Common myeloid progenitor, CD34-positive (primary cell): ENCODE measurements around the gene ITSN1.

Source experiments
- CTCF ChIA-PET: fragments of 350-600 bp; sonication (Branson Sonifier 250); formaldehyde crosslinking; loops from one replicate; lab custom pipeline; 2021; ENCODE audit warnings: antibody characterized with exemption; lab: Charles Lee
- POLR2A ChIA-PET: fragments of 350-600 bp; sonication (Branson Sonifier 250); formaldehyde crosslinking; loops from one replicate; lab custom pipeline; 2021; ENCODE audit warnings: antibody characterized with exemption; lab: Charles Lee
- DNase-seq, 3 donors: peaks; one replicate each; pipeline versions ENCODE4 v3.0.0 to v3.0.0-alpha.2; 2013
- H3K27ac ChIP-seq, 2 experiments: 1 replicate in 1 of 2; 2 replicates in 1 of 2; pipeline ENCODE4 v1.7.0; 2013; ENCODE audit warnings: inconsistent platforms in 2 of 2, low read length in 2 of 2, mild to moderate bottlenecking in 2 of 2, low read depth in 1 of 2, moderate library complexity in 1 of 2; ENCODE audit not compliant: severe bottlenecking in 2 of 2, insufficient read depth in 1 of 2, poor library complexity in 1 of 2
- H3K27me3 ChIP-seq, 5 experiments: replicated peaks in 2 of 5; 1 replicate in 3 of 5; 2 replicates in 2 of 5; pipeline versions ENCODE4 v1.6.1 to v1.7.0; 2013; ENCODE audit warnings: low read length in 4 of 5, mild to moderate bottlenecking in 2 of 5, moderate library complexity in 2 of 5, inconsistent platforms in 1 of 5; ENCODE audit not compliant: insufficient read depth in 5 of 5, control insufficient read depth in 4 of 5
- H3K36me3 ChIP-seq, 4 experiments: 1 replicate in 2 of 4; 2 replicates in 2 of 4; pipeline versions ENCODE4 v1.6.1 to v1.7.0; 2013; ENCODE audit warnings: low read length in 3 of 4, control low read depth in 1 of 4, mild to moderate bottlenecking in 1 of 4; ENCODE audit not compliant: control insufficient read depth in 4 of 4, insufficient read depth in 4 of 4
- H3K4me1 ChIP-seq, 4 experiments: 1 replicate in 3 of 4; 2 replicates in 1 of 4; pipeline versions ENCODE4 v1.6.1 to v1.7.1; 2013; ENCODE audit warnings: low read length in 3 of 4, mild to moderate bottlenecking in 3 of 4, control low read depth in 1 of 4, inconsistent platforms in 1 of 4, moderate library complexity in 1 of 4; ENCODE audit not compliant: control insufficient read depth in 4 of 4, insufficient read depth in 4 of 4; ENCODE audit errors: control extremely low read depth in 1 of 4
- H3K4me3 ChIP-seq, 7 experiments: 1 replicate in 4 of 7; 2 replicates in 3 of 7; pipeline versions ENCODE4 v1.5.1 to v1.7.0; 2013; ENCODE audit warnings: mild to moderate bottlenecking in 7 of 7, low read length in 6 of 7, moderate library complexity in 6 of 7, inconsistent platforms in 2 of 7, low read depth in 2 of 7, control low read depth in 1 of 7; ENCODE audit not compliant: insufficient read depth in 4 of 7, control insufficient read depth in 1 of 7; ENCODE audit errors: extremely low read depth in 1 of 7
- H3K9me3 ChIP-seq, 5 experiments: 1 replicate in 4 of 5; 2 replicates in 1 of 5; pipeline versions ENCODE4 v1.6.1 to v1.7.1; 2013; ENCODE audit warnings: low read length in 4 of 5, mild to moderate bottlenecking in 2 of 5, inconsistent platforms in 1 of 5, low read depth in 1 of 5, moderate library complexity in 1 of 5; ENCODE audit not compliant: control insufficient read depth in 4 of 5, insufficient read depth in 2 of 5; ENCODE audit errors: control extremely low read depth in 1 of 5
- WGBS: methylation state at CpG from one replicate; pipeline ENCODE4 v1.1.5; 2013; ENCODE audit not compliant: insufficient coverage; 5-methylcytosine and 5-hydroxymethylcytosine counted together

ITSN1 gene

GRCh38 chr21:33801424-33802405 is 159.4 kb downstream of the ITSN1 start:
- 92% methylated on average over 4 of the region's 8 CpGs for WGBS
- ChIA-PET POLR2A (no interaction called here), CTCF (interaction anchor here (0.6 to 1.0 kb wide), 2 partner anchors 37 to 481 kb away, joined by 3 read pairs; no protein-coding TSS in a partner anchor)
- H3K27me3 ChIP-seq = no peaks in the 10 kb centered on the region
- H3K9me3 ChIP-seq = no peaks in the 10 kb centered on the region
- no peak overlapping the region for H3K27ac ChIP-seq
- no peak overlapping the region for H3K4me3 ChIP-seq
- DNase-seq = peak in 2 of 3 donors; percentile 8 to 25
- H3K4me1 ChIP-seq = peaks cover 0 to 6% (median 0%) of the 10 kb centered on the region in 4 experiments
- peaks cover 0 to 3% (median 0%) of the 10 kb centered on the region in 4 experiments for H3K36me3 ChIP-seq

- Histone ChIP-seq H3K36me3 (peaks cover 0 to 3% (median 0%) of the 10 kb centered on the region in 4 experiments), H3K27ac (no peak overlapping the region), H3K9me3 (no peaks in the 10 kb centered on the region), H3K27me3 (no peaks in the 10 kb centered on the region), H3K4me3 (no peak overlapping the region), H3K4me1 (peaks cover 0 to 6% (median 0%) of the 10 kb centered on the region in 4 experiments)
- 100% methylated on average over 3 of the region's 4 CpGs for WGBS
- CTCF ChIA-PET = no interaction called here
- no peak for DNase-seq
- POLR2A ChIA-PET = no interaction called here
Observed at GRCh38 chr21:33802481-33802880, 160.2 kb downstream of the ITSN1 start.

- Histone ChIP-seq H3K27me3 (no peaks in the 10 kb centered on the region), H3K36me3 (no peaks in the 10 kb centered on the region), H3K27ac (no peak overlapping the region), H3K9me3 (no peaks in the 10 kb centered on the region), H3K4me1 (no peaks in the 10 kb centered on the region), H3K4me3 (no peak overlapping the region)
- ChIA-PET POLR2A (no interaction called here), CTCF (no interaction called here)
- DNase-seq = no peak
- 100% methylated on average over 1 of the region's 2 CpGs for whole genome bisulfite sequencing
Observed at GRCh38 chr21:33808715-33809367, 166.5 kb downstream of the ITSN1 start.

GRCh38 chr21:33810766-33811165 is 168.5 kb downstream of the ITSN1 start:
- 100% methylated on average over 2 of the region's 4 CpGs for WGBS
- Histone ChIP-seq H3K27me3 (no peaks in the 10 kb centered on the region), H3K4me1 (peaks cover 0 to 11% (median 5%) of the 10 kb centered on the region in 4 experiments), H3K4me3 (no peak overlapping the region), H3K27ac (no peak overlapping the region), H3K9me3 (no peaks in the 10 kb centered on the region), H3K36me3 (no peaks in the 10 kb centered on the region)
- ChIA-PET CTCF (no interaction called here), POLR2A (no interaction called here)
- no peak for DNase-seq

GRCh38 chr21:33811167-33812010 is 169.1 kb downstream of the ITSN1 start:
- ChIA-PET POLR2A (no interaction called here), CTCF (no interaction called here)
- no peaks in the 10 kb centered on the region for H3K27me3 ChIP-seq
- DNase-seq = peak in 1 of 3 donors; percentile 13
- WGBS = no CpG with 5 or more reads among the region's 5 CpGs
- H3K4me1 ChIP-seq = peaks cover 0 to 11% (median 5%) of the 10 kb centered on the region in 4 experiments
- no peaks in the 10 kb centered on the region for H3K9me3 ChIP-seq
- H3K36me3 ChIP-seq = no peaks in the 10 kb centered on the region
- no peak overlapping the region for H3K27ac ChIP-seq
- no peak overlapping the region for H3K4me3 ChIP-seq

GRCh38 chr21:33813832-33814365 is 171.6 kb downstream of the ITSN1 start:
- CTCF ChIA-PET = no interaction called here

More at GRCh38 chr21:33813832-33814365, 171.6 kb downstream of the ITSN1 start:
- Histone ChIP-seq H3K27ac (no peak overlapping the region), H3K27me3 (no peaks in the 10 kb centered on the region), H3K4me3 (no peak overlapping the region), H3K36me3 (no peaks in the 10 kb centered on the region), H3K9me3 (no peaks in the 10 kb centered on the region), H3K4me1 (peaks cover 0 to 11% (median 5%) of the 10 kb centered on the region in 4 experiments)
- DNase-seq = no peak
- WGBS = 95% methylated on average over 7 of the region's 7 CpGs
- POLR2A ChIA-PET = no interaction called here
